WTC11 (cell line): ENCODE results near the gene LIF. TPM values are rescaled to one million over a fixed set of nuclear protein-coding genes. Genes with fewer than 3 reads are reported as not detected.

ENCODE experiments used
- ATAC-seq: fragments of 200-7000 bp; cut with Tn5 transposase; 2 replicates; pipeline ENCODE4 v1.10.0; 2021; ENCODE audit warnings: mild to moderate bottlenecking, moderate library complexity
- CTCF ChIA-PET: fragments of 300-600 bp; sonication (Branson Sonifier 250); formaldehyde crosslinking; loops from one replicate; lab custom pipeline; 2021; ENCODE audit warnings: antibody characterized with exemption; lab: Charles Lee
- POLR2A ChIA-PET: fragments of 350-600 bp; sonication (Branson Sonifier 250); formaldehyde crosslinking; loops from one replicate; lab custom pipeline; 2021; ENCODE audit warnings: antibody characterized with exemption; lab: Charles Lee
- DNase-seq: peaks from one replicate; pipeline ENCODE4 v3.0.0; 2021; ENCODE audit warnings: low spot score
- H3K27ac Mint-ChIP-seq: 2 replicates; pipeline ENCODE4 v1.8.0; 2021; ENCODE audit warnings: mixed read lengths
- H3K27me3 Mint-ChIP-seq: 2 replicates; pipeline ENCODE4 v1.8.0; 2021; ENCODE audit warnings: low read depth, mild to moderate bottlenecking, moderate library complexity, mixed read lengths
- H3K36me3 Mint-ChIP-seq: 2 replicates; pipeline ENCODE4 v1.8.0; 2021; ENCODE audit warnings: mixed read lengths
- H3K4me1 Mint-ChIP-seq: 2 replicates; pipeline ENCODE4 v1.8.0; 2022; ENCODE audit warnings: mixed read lengths
- H3K4me3 Mint-ChIP-seq: 2 replicates; pipeline ENCODE4 v1.8.0; 2021; ENCODE audit warnings: mild to moderate bottlenecking, moderate library complexity, mixed read lengths
- H3K9me3 Mint-ChIP-seq: 2 replicates; pipeline ENCODE4 v1.8.0; 2021; ENCODE audit warnings: mixed read lengths
- ARID4B ChIP-seq: sonication (generic); formaldehyde crosslinking; IDR thresholded peaks from 2 replicates; pipeline ENCODE4 v1.8.0; 2023; ENCODE audit warnings: missing genetic modification reagents, mild to moderate bottlenecking, borderline replicate concordance
- ELF4 ChIP-seq: sonication (generic); formaldehyde crosslinking; IDR thresholded peaks from 2 replicates; pipeline ENCODE4 v1.8.1; 2022; ENCODE audit warnings: low read depth, mild to moderate bottlenecking, moderate library complexity, missing genetic modification reagents
- GRHL2 ChIP-seq: fragments of 250-450 bp; sonication (Bioruptor Pico); IDR thresholded peaks from 2 replicates; pipeline ENCODE4 v1.8.0; 2022; ENCODE audit warnings: mild to moderate bottlenecking, moderate library complexity; ENCODE audit not compliant: insufficient replicate concordance, severe bottlenecking
- NFATC4 ChIP-seq: fragments of 250-450 bp; sonication (Bioruptor Pico); IDR thresholded peaks from 2 replicates; pipeline ENCODE4 v1.9.0; 2021; ENCODE audit warnings: mild to moderate bottlenecking
- NFE2L1 ChIP-seq: sonication (generic); formaldehyde crosslinking; IDR thresholded peaks from 2 replicates; pipeline ENCODE4 v1.8.1; 2023; ENCODE audit warnings: missing genetic modification reagents
- NR3C1 ChIP-seq: sonication (generic); formaldehyde crosslinking; conservative IDR thresholded peaks from 2 replicates; pipeline ENCODE4 v1.8.1; 2023; ENCODE audit warnings: low read depth, mild to moderate bottlenecking, missing genetic modification reagents
- ZBTB21 ChIP-seq: sonication (generic); formaldehyde crosslinking; IDR thresholded peaks from 2 replicates; pipeline ENCODE4 v1.8.1; 2023; ENCODE audit warnings: mild to moderate bottlenecking, missing genetic modification reagents, borderline replicate concordance
- ZNF263 ChIP-seq: sonication (generic); formaldehyde crosslinking; IDR thresholded peaks from 2 replicates; pipeline ENCODE4 v1.8.1; 2022; ENCODE audit warnings: low read depth, mild to moderate bottlenecking, moderate library complexity, missing genetic modification reagents
- ZNF317 ChIP-seq: sonication (generic); formaldehyde crosslinking; IDR thresholded peaks from 2 replicates; pipeline ENCODE4 v1.8.1; 2023; ENCODE audit warnings: low read depth, mild to moderate bottlenecking, moderate library complexity, missing genetic modification reagents, borderline replicate concordance
- ZNF423 ChIP-seq: fragments of 250-450 bp; sonication (Bioruptor Pico); IDR thresholded peaks from 2 replicates; pipeline ENCODE4 v2.1.2; 2022; ENCODE audit warnings: mild to moderate bottlenecking, moderate library complexity
- total RNA-seq: library from RNA; stranded (reverse); gene quantifications from 3 replicates; pipeline ENCODE4 v1.2.3, GENCODE V29; 2021
- TF ChIP-seq, protein P1 (sequence below): sonication (generic); formaldehyde crosslinking; IDR thresholded peaks from 2 replicates; pipeline ENCODE4 v1.8.0; 2022; ENCODE audit warnings: mild to moderate bottlenecking, missing genetic modification reagents
- TF ChIP-seq, protein P2 (sequence below): sonication (generic); formaldehyde crosslinking; IDR thresholded peaks from 2 replicates; pipeline ENCODE4 v1.8.0; 2022; ENCODE audit warnings: mild to moderate bottlenecking, missing genetic modification reagents
- TF ChIP-seq, protein P3 (sequence below): sonication (generic); formaldehyde crosslinking; IDR thresholded peaks from 2 replicates; pipeline ENCODE4 v1.8.0; 2022; ENCODE audit warnings: mild to moderate bottlenecking, missing genetic modification reagents
- TF ChIP-seq, protein P4 (sequence below): fragments of 250-450 bp; sonication (Bioruptor Pico); IDR thresholded peaks from 2 replicates; pipeline ENCODE4 v1.9.0; 2021; ENCODE audit warnings: mild to moderate bottlenecking
- TF ChIP-seq, protein P5 (sequence below): fragments of 250-450 bp; sonication (Bioruptor Pico); IDR thresholded peaks from 2 replicates; pipeline ENCODE4 v1.9.0; 2021; ENCODE audit warnings: mild to moderate bottlenecking, borderline replicate concordance

The LIF gene
- total RNA-seq, 1 experiment from 2014 or later = 7.2 TPM

DNA sequence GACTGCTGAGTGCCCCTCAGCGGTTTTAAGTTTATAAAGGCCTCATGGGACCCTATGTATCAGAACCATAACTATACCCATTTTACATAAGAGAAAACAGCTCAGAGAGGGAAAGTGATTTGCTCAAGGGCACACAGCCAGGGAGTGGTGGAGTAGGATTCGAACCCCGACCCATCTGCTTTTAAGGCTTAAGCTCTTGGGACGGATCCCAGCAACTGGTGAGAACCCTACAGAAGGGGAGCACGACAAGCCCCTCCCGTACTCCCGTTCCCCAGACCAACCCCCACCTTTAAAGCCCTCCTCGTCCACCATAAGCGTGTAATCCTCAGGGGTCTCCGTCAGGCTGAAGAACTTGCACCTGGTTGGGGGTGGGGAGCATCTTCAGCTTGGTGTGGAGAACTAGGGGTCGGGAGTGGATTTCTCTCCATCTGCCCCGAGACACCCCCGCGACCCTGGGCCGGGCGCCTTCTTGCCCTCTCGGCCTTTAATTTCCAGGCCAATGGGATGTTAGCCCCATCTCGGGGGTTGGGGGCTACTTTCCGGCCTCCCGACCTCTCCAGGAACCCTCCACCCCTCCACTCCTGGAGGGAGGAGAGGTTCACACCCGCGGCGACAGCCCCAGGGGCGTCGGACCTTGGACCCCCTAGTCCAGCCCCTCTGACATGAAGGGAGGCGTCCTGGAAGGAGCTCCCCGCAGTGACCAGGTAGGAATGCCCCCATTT lies 42.0 kb upstream of the LIF start:
- POLR2A ChIA-PET = interaction anchor here (0.6 to 2.1 kb wide), 9 partner anchors 25 to 1895 kb away, joined by 3 to 11 read pairs (median 5); partner anchors contain the start of genes CCDC157, RNF215 and SF3A1
- CTCF ChIA-PET = interaction anchor here (0.5 to 6.3 kb wide), 75 partner anchors 8 to 1095 kb away, joined by 3 to 193 read pairs (median 4); partner anchors contain the start of genes CCDC157, HORMAD2, LIF and MTFP1
- DNase-seq (no peak), ATAC-seq (no peak)
- TF ChIP-seq NR3C1 = no peak
- peaks cover 3% of the 10 kb centered on the region for H3K27me3 Mint-ChIP-seq
- no peaks in the 10 kb centered on the region for H3K9me3 Mint-ChIP-seq
- peaks cover 11% of the 10 kb centered on the region for H3K4me1 Mint-ChIP-seq
- H3K27ac Mint-ChIP-seq = peak overlapping the region; percentile 93
- H3K4me3 Mint-ChIP-seq = peak overlapping the region; percentile 80
- no peaks in the 10 kb centered on the region for H3K36me3 Mint-ChIP-seq

DNA sequence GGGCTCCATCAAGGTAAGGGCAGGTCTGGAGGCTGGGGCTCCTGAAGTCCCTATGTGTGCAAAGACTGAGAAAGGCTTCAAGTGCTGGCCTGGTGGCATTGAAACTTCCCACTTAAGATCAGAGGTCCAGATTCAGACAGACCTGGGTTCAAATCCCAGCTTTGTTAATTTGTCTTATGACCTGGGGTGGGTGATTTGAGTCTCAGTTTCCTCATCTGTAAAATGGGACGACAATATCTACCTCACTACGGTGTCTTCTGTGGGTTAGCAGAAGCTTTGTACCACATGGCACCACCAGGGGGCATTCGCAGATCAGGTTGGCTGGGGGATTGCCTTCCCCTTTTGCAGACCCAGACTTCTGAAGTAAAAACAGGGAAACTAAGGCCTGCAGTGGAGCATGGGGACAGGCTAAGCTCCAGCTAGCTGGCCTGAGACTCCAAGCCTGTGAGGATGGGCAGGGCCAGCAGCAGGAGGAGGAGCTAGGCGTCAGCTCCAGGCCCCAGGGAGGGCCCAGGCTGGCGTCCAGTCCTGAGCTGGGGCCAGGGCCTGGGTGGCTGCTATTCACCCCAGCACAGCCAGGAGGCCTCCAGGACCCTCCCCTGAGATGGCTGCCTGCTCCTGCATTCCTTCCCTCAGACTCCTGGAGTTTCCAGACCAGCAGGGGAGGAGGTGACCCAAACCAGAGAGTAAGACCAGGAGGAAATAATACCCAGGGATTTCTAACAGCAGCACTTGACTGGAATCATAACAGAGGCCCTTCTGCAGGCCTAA lies 41.3 kb upstream of the LIF start:
- CTCF ChIA-PET = interaction anchor here (0.5 to 6.3 kb wide), 69 partner anchors 8 to 744 kb away, joined by 3 to 193 read pairs (median 4); partner anchors contain the start of genes CCDC157, HORMAD2, LIF and MTFP1
- peak overlapping the region; percentile 93 for H3K27ac Mint-ChIP-seq
- TF ChIP-seq ARID4B (CRISPR knock-in tag) = no peak
- no peak for TF ChIP-seq NFATC4 (CRISPR knock-in tag)
- TF ChIP-seq, protein P1, sequence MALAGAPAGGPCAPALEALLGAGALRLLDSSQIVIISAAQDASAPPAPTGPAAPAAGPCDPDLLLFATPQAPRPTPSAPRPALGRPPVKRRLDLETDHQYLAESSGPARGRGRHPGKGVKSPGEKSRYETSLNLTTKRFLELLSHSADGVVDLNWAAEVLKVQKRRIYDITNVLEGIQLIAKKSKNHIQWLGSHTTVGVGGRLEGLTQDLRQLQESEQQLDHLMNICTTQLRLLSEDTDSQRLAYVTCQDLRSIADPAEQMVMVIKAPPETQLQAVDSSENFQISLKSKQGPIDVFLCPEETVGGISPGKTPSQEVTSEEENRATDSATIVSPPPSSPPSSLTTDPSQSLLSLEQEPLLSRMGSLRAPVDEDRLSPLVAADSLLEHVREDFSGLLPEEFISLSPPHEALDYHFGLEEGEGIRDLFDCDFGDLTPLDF (CRISPR knock-in tag) = no peak
- TF ChIP-seq NFE2L1 (CRISPR knock-in tag) = no peak
- TF ChIP-seq ZNF263 (CRISPR knock-in tag) = no peak
- TF ChIP-seq, protein P2, sequence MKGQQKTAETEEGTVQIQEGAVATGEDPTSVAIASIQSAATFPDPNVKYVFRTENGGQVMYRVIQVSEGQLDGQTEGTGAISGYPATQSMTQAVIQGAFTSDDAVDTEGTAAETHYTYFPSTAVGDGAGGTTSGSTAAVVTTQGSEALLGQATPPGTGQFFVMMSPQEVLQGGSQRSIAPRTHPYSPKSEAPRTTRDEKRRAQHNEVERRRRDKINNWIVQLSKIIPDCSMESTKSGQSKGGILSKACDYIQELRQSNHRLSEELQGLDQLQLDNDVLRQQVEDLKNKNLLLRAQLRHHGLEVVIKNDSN (CRISPR knock-in tag) = no peak
- TF ChIP-seq GRHL2 (CRISPR knock-in tag) = no peak
- TF ChIP-seq ZNF317 (CRISPR knock-in tag) = no peak
- peak; percentile 67; the same call in 1 of the 2 replicates for TF ChIP-seq ZNF423 (CRISPR knock-in tag)
- TF ChIP-seq, protein P3, sequence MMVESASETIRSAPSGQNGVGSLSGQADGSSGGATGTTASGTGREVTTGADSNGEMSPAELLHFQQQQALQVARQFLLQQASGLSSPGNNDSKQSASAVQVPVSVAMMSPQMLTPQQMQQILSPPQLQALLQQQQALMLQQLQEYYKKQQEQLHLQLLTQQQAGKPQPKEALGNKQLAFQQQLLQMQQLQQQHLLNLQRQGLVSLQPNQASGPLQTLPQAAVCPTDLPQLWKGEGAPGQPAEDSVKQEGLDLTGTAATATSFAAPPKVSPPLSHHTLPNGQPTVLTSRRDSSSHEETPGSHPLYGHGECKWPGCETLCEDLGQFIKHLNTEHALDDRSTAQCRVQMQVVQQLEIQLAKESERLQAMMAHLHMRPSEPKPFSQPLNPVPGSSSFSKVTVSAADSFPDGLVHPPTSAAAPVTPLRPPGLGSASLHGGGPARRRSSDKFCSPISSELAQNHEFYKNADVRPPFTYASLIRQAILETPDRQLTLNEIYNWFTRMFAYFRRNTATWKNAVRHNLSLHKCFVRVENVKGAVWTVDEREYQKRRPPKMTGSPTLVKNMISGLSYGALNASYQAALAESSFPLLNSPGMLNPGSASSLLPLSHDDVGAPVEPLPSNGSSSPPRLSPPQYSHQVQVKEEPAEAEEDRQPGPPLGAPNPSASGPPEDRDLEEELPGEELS (CRISPR knock-in tag) = no peak
- TF ChIP-seq, protein P4, sequence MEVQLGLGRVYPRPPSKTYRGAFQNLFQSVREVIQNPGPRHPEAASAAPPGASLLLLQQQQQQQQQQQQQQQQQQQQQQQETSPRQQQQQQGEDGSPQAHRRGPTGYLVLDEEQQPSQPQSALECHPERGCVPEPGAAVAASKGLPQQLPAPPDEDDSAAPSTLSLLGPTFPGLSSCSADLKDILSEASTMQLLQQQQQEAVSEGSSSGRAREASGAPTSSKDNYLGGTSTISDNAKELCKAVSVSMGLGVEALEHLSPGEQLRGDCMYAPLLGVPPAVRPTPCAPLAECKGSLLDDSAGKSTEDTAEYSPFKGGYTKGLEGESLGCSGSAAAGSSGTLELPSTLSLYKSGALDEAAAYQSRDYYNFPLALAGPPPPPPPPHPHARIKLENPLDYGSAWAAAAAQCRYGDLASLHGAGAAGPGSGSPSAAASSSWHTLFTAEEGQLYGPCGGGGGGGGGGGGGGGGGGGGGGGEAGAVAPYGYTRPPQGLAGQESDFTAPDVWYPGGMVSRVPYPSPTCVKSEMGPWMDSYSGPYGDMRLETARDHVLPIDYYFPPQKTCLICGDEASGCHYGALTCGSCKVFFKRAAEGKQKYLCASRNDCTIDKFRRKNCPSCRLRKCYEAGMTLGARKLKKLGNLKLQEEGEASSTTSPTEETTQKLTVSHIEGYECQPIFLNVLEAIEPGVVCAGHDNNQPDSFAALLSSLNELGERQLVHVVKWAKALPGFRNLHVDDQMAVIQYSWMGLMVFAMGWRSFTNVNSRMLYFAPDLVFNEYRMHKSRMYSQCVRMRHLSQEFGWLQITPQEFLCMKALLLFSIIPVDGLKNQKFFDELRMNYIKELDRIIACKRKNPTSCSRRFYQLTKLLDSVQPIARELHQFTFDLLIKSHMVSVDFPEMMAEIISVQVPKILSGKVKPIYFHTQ = 0 out of 2 replicates have a peak, but pooled peaks have one; percentile 7
- TF ChIP-seq ELF4 = no peak
- TF ChIP-seq, protein P5, sequence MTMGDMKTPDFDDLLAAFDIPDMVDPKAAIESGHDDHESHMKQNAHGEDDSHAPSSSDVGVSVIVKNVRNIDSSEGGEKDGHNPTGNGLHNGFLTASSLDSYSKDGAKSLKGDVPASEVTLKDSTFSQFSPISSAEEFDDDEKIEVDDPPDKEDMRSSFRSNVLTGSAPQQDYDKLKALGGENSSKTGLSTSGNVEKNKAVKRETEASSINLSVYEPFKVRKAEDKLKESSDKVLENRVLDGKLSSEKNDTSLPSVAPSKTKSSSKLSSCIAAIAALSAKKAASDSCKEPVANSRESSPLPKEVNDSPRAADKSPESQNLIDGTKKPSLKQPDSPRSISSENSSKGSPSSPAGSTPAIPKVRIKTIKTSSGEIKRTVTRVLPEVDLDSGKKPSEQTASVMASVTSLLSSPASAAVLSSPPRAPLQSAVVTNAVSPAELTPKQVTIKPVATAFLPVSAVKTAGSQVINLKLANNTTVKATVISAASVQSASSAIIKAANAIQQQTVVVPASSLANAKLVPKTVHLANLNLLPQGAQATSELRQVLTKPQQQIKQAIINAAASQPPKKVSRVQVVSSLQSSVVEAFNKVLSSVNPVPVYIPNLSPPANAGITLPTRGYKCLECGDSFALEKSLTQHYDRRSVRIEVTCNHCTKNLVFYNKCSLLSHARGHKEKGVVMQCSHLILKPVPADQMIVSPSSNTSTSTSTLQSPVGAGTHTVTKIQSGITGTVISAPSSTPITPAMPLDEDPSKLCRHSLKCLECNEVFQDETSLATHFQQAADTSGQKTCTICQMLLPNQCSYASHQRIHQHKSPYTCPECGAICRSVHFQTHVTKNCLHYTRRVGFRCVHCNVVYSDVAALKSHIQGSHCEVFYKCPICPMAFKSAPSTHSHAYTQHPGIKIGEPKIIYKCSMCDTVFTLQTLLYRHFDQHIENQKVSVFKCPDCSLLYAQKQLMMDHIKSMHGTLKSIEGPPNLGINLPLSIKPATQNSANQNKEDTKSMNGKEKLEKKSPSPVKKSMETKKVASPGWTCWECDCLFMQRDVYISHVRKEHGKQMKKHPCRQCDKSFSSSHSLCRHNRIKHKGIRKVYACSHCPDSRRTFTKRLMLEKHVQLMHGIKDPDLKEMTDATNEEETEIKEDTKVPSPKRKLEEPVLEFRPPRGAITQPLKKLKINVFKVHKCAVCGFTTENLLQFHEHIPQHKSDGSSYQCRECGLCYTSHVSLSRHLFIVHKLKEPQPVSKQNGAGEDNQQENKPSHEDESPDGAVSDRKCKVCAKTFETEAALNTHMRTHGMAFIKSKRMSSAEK (CRISPR knock-in tag) = no peak
- no peak for TF ChIP-seq ZBTB21 (CRISPR knock-in tag)

More for the DNA sequence above, 41.3 kb upstream of the LIF start:
- peak; percentile 71 for ATAC-seq
- Mint-ChIP-seq H3K27me3 (peaks cover 3% of the 10 kb centered on the region), H3K4me1 (peaks cover 11% of the 10 kb centered on the region), H3K36me3 (no peaks in the 10 kb centered on the region), H3K4me3 (peak overlapping the region; percentile 80), H3K9me3 (no peaks in the 10 kb centered on the region)
- peak; percentile 87 for DNase-seq
- POLR2A ChIA-PET = interaction anchor here (1.1 to 2.1 kb wide), 7 partner anchors 24 to 136 kb away, joined by 3 to 11 read pairs (median 6); partner anchors contain the start of genes CCDC157, RNF215 and SF3A1
